LNCaP clone FGC (cell line): ENCODE measurements around the gene TRPM6.

Experiments used
- DNase-seq: peaks from one replicate; pipeline ENCODE4 v3.0.0-alpha.2; 2011; ENCODE audit warnings: low read depth
- H3K4me3 ChIP-seq: 2 replicates; pipeline ENCODE4 v1.5.1; 2011; ENCODE audit warnings: mild to moderate bottlenecking, low read depth, low read length, control low read depth
- TF ChIP-seq, protein P1 (sequence below): IDR thresholded peaks from 2 replicates; pipeline ENCODE4 v1.5.1; 2012; ENCODE audit warnings: mild to moderate bottlenecking; ENCODE audit not compliant: control insufficient read depth, insufficient read depth; ENCODE audit errors: extremely low read depth

TRPM6 gene

DNA sequence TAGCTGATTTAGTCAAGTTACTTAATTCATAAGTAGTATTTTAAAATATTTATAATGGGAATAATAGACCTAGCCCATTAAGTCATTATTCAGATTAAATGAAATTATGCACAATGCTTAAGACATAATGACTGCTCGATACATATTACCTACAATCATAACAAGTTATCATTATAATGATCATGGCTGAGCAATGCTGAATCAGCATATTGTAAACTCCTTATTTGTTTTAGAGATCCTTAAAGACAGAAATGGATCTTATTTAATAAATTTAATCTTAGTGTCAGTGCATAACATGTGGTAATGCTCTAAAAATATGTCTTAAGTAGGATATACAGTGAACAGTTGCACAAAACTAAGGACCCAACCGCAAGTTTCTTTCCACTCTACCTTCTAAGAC lies 169.0 kb downstream of the TRPM6 start:
- TF ChIP-seq, protein P1, sequence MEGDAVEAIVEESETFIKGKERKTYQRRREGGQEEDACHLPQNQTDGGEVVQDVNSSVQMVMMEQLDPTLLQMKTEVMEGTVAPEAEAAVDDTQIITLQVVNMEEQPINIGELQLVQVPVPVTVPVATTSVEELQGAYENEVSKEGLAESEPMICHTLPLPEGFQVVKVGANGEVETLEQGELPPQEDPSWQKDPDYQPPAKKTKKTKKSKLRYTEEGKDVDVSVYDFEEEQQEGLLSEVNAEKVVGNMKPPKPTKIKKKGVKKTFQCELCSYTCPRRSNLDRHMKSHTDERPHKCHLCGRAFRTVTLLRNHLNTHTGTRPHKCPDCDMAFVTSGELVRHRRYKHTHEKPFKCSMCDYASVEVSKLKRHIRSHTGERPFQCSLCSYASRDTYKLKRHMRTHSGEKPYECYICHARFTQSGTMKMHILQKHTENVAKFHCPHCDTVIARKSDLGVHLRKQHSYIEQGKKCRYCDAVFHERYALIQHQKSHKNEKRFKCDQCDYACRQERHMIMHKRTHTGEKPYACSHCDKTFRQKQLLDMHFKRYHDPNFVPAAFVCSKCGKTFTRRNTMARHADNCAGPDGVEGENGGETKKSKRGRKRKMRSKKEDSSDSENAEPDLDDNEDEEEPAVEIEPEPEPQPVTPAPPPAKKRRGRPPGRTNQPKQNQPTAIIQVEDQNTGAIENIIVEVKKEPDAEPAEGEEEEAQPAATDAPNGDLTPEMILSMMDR = no peak
- no peak overlapping the region for H3K4me3 ChIP-seq
- DNase-seq = no peak

DNA sequence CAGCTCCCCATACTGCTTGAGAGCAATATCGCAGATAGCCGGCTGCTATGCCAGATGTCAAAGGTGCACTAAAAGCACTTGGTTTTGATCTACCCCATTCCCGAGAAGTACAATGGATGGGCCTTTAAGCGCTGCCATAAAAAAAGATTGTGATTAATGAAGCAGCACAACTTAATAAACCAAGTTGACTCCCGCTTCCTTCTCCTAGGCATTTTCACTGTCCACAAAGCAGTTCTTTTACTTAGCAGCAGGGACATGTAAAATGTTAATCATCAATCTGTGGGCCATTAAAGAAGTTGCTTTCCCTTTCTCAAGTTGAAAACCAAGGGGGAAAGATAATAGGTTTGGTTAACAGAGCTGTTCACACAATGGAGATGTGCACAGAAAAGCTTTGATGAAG lies 176.4 kb downstream of the TRPM6 start:
- TF ChIP-seq, protein P1 = no peak
- H3K4me3 ChIP-seq = no peak overlapping the region
- no peak for DNase-seq

DNA sequence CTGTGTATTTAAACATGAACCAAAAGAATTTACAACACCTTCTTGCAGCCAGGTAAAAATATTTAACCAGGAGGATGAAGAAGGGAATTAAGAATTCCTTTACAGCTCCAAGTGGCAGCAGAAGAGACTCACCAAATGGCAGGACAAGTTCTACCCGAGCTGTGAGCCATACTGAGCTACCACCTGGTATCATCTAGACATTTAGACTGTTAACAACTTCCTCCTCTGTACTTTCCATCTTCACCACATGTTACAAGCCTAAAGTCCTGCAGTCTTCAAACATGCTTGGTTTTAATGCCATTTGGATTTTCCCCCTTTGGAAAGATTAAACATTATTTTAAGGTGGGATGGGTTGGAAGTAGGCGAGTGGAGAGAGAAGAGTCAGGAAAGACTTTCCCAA lies 190.2 kb downstream of the TRPM6 start:
- TF ChIP-seq, protein P1 = no peak
- DNase-seq = no peak
- no peak overlapping the region for H3K4me3 ChIP-seq

DNA sequence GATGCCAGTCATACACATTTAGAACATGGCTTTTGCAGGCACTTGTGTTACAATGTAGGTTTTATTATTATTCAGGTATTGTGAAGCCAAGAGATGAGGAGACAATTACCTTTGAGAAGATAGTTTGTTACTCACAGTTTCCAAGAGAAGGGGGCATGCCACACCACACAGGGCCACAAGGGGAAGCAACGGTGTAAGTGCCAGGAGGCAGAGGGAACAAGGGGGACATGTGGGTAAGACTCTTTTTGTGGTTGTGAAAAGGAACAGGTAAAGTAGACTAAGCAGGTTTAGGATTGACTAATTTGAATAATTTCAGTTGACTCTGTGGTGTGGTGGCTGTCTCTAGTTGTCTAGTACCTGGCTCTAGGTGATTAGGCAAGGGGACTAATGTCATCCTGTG lies 191.2 kb downstream of the TRPM6 start:
- TF ChIP-seq, protein P1 = no peak
- H3K4me3 ChIP-seq = no peak overlapping the region
- no peak for DNase-seq

DNA sequence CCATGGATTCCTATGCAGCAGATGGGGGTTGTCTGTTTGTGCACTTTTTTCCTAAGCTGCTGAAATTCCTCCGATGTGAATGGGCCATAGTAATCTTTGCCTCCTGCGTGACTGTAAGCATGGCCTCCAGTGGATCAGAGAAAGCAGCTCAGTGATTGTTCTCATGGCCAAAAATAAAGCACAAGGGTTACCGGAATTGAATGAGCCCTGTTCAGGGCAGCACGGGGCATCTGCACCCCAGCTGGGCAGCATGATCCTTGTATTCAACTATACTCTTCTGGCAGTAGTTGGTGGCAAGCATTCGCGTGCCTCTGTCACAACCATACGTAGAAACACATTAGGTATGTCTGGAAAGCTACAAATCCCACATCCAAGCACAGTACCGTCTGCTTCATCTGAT lies 196.7 kb downstream of the TRPM6 start:
- TF ChIP-seq, protein P1 = no peak
- no peak for DNase-seq

DNA sequence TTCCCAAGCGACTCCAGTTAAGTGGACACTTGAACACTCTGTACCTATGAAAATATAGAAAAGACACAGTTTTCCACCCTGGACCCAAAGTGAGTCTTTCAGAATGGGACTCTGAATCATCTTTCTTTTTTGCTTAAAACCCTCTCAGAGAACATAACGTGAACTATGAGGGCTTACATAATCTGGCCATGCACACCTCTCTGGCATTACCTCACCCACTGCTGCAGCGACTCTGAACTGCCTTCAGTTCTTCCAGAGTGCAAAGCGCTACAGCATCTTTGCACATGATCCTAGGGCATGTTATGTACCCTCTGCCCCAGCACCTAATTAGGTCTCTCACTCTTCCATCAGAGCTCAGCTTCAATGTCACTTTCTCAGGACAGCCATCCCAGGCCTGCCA lies 204.4 kb downstream of the TRPM6 start:
- TF ChIP-seq, protein P1 = no peak
- H3K4me3 ChIP-seq = no peak overlapping the region

More for the DNA sequence above, 196.7 kb downstream of the TRPM6 start:
- H3K4me3 ChIP-seq = no peak overlapping the region

DNA sequence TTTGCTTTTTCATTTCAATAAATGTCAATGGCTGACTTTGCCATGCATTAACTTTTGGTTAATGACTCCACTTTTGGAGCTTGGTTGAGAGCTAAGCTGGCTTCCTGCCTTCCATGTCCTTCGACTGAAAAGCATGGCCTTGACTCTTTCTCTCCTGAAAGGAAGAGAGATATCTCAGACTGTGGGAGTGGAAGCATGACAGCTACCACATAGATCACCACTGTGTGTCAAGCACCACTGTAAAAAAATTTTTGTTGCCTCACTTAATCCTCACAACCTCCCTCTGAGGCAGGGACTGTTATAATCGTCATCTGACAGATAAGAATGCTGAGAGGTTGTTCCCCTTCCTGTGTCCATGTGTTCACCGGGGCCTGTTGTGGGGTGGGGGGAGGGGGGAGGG lies 205.8 kb downstream of the TRPM6 start:
- TF ChIP-seq, protein P1 = no peak
- H3K4me3 ChIP-seq = no peak overlapping the region
- DNase-seq = no peak

More for the DNA sequence above, 204.4 kb downstream of the TRPM6 start:
- no peak for DNase-seq
